ENCODE results near the gene CKMT2. TPM values are rescaled to one million over a fixed set of nuclear protein-coding genes. Genes with fewer than 3 reads are reported as not detected.
"Not testable (repeated sequence)": the region's sequence is repeated elsewhere in the genome, so short reads cannot be mapped to it uniquely, and the experiment has no call there.

Gene CKMT2
- total and polyA plus RNA-seq, 9 donors = 6.2 to 28.3 (median 12.6) TPM

- no peaks in the 10 kb centered on the region for H3K36me3 ChIP-seq
- no peak for DNase-seq
- no peak overlapping the region for H3K27ac ChIP-seq
- TF ChIP-seq POLR2A (IDR thresholded peaks at IDR 0.05) (no peak), CTCF (IDR thresholded peaks at IDR 0.05) (no peak), EP300 (IDR thresholded peaks at IDR 0.05) (no peak)
- intact Hi-C loops (cut with DNase I) = no loop called here
- no peaks in the 10 kb centered on the region for H3K9me3 ChIP-seq
- WGBS, 3 donors = 69 to 88% (median 72%) methylated on average over 3 of the region's 3 CpGs
- H3K27me3 ChIP-seq = no peaks in the 10 kb centered on the region
- no peaks in the 10 kb centered on the region for H3K4me1 ChIP-seq (ENCODE audit: insufficient read depth)
- no peak overlapping the region for H3K4me3 ChIP-seq
These were observed 53.0 kb downstream of the CKMT2 start for GRCh38 chr5:81286059-81286617.

DNA sequence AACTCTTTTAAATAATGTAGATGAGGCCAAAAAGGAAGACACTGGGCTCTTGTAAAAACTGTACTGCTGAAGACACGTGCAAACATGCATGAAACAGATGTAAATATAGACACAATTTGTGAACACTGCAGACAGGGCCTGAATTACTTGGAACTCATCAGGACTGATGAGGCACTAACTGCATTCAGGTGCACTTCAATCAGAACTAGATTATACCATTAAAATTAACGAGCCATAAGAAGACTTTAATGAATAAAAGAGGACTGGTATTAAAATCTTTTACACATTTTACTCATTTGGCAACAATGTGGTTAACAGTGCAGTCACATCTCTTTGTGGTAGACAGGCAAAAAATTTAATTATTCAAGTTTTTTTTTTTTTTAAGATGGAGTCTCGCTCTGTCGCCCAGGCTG is 54.9 kb downstream of the CKMT2 start:
- no peak for TF ChIP-seq CTCF (IDR thresholded peaks at IDR 0.05)
- TF ChIP-seq POLR2A (IDR thresholded peaks at IDR 0.05) = no peak
- TF ChIP-seq EP300 (IDR thresholded peaks at IDR 0.05) = no peak
- H3K27me3 ChIP-seq = no peaks in the 10 kb centered on the region
- no peaks in the 10 kb centered on the region for H3K4me1 ChIP-seq (ENCODE audit: insufficient read depth)
- 86 to 88% (median 86%) methylated on average over 4 of the region's 4 CpGs for WGBS, 3 donors
- H3K36me3 ChIP-seq = no peaks in the 10 kb centered on the region
- no peak overlapping the region for H3K27ac ChIP-seq
- intact Hi-C loops (cut with DNase I) = no loop called here
- no peak for DNase-seq
- H3K9me3 ChIP-seq = peaks cover 0 to 4% of the 10 kb centered on the region in 2 donors
- no peak overlapping the region for H3K4me3 ChIP-seq

GRCh38 chr5:81290146-81290545 is 57.0 kb downstream of the CKMT2 start:
- Histone ChIP-seq H3K4me1 (ENCODE audit: insufficient read depth) (no peaks in the 10 kb centered on the region), H3K4me3 (no peak overlapping the region), H3K9me3 (peaks cover 0 to 4% of the 10 kb centered on the region in 2 donors), H3K36me3 (no peaks in the 10 kb centered on the region), H3K27ac (no peak overlapping the region), H3K27me3 (no peaks in the 10 kb centered on the region)
- 85 to 94% (median 93%) methylated on average over 1 of the region's 1 CpG for WGBS, 3 donors
- no peak for DNase-seq
- TF ChIP-seq CTCF (IDR thresholded peaks at IDR 0.05) (no peak), EP300 (IDR thresholded peaks at IDR 0.05) (no peak), POLR2A (IDR thresholded peaks at IDR 0.05) (no peak)
- intact Hi-C loops (cut with DNase I) = loop anchor here in 2 of 4 donors (5.0 to 10.0 kb wide), 2 partner anchors 33 to 55 kb away; partner anchors contain the start of gene CKMT2 (in 1 of the 2)

DNA sequence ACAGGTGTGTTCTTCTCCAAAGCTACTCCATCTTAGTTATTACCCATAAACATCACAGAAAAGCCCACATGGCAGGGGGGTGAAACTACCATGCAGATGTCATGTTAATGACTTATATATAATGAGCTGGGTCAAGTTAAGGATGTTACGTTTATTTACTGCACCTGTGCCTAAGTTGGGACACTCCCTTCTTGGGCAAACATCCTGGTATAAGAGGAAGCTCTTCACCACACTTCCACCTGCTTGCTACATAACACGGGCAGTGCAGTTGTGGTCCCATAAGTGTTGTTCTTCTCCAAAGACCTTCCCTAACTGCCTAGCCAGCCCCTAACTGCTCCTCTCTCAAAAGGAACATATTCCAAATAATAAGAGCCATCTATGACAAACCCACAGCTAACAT is 59.0 kb downstream of the CKMT2 start:
- TF ChIP-seq EP300 (IDR thresholded peaks at IDR 0.05) (no peak), CTCF (IDR thresholded peaks at IDR 0.05) (no peak), POLR2A (IDR thresholded peaks at IDR 0.05) (no peak)
- peaks cover 0 to 4% of the 10 kb centered on the region in 2 donors for H3K9me3 ChIP-seq
- no peaks in the 10 kb centered on the region for H3K4me1 ChIP-seq (ENCODE audit: insufficient read depth)
- H3K27me3 ChIP-seq = no peaks in the 10 kb centered on the region
- no peak overlapping the region for H3K27ac ChIP-seq
- no peaks in the 10 kb centered on the region for H3K36me3 ChIP-seq
- intact Hi-C loops (cut with DNase I) = loop anchor here in 2 of 4 donors (5.0 to 10.0 kb wide), 2 partner anchors 35 to 57 kb away; partner anchors contain the start of gene CKMT2 (in 1 of the 2)
- no peak overlapping the region for H3K4me3 ChIP-seq
- WGBS, 3 donors = 92 to 96% (median 94%) methylated on average over 2 of the region's 2 CpGs
- no peak for DNase-seq

DNA sequence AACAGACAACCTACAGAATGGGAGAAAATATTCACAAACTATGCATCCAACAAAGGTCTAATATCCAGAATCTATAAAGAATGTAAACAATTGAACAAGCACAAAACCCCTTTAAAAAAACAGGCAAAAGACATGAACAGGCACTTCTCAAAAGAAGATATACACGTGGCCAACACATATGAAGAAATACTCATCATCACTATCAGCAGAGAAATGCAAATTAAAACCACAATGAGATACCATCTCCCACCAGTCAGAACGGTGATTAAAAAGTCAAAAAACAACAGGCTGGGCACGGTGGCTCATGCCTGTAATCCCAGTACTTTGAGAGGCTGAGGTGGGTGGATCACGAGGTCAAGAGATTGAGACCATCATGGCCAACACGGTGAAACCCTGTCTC is 60.9 kb downstream of the CKMT2 start:
- intact Hi-C loops (cut with DNase I) = loop anchor here in 2 of 4 donors (5.0 to 10.0 kb wide), 2 partner anchors 37 to 59 kb away; partner anchors contain the start of gene CKMT2 (in 1 of the 2)
- not testable (repeated sequence) for DNase-seq; H3K9me3 ChIP-seq; H3K27me3 ChIP-seq; H3K27ac ChIP-seq; H3K36me3 ChIP-seq; H3K4me1 ChIP-seq (ENCODE audit: insufficient read depth); H3K4me3 ChIP-seq
- WGBS, 3 donors = 93 to 95% (median 95%) methylated on average over 5 of the region's 5 CpGs

Measured in ovary (tissue), 9 donors.